B cell (primary cell): Measurements from ENCODE around the gene NELL1. TPM values are rescaled to one million over a fixed set of nuclear protein-coding genes. Genes with fewer than 3 reads are reported as not detected.

Experiments
- ATAC-seq: fragments of 200-7000 bp; cut with Tn5 transposase; one replicate; pipeline ENCODE4 v1.10.0; 2021; ENCODE audit warnings: low read depth, mild to moderate bottlenecking, moderate number of reproducible peaks, moderate library complexity
- CTCF ChIA-PET: fragments of 350-600 bp; sonication (Branson Sonifier 250); formaldehyde crosslinking; loops from one replicate; lab custom pipeline; 2021; ENCODE audit warnings: antibody characterized with exemption, inconsistent platforms; lab: Charles Lee
- POLR2A ChIA-PET: fragments of 350-600 bp; sonication (Branson Sonifier 250); formaldehyde crosslinking; loops from one replicate; lab custom pipeline; 2021; ENCODE audit warnings: antibody characterized with exemption; lab: Charles Lee
- DNase-seq: peaks from one replicate; pipeline ENCODE4 v3.0.0; 2013
- H2AFZ ChIP-seq: 2 replicates; pipeline ENCODE4 v1.6.1; 2012; ENCODE audit warnings: mild to moderate bottlenecking, low read depth, low read length; ENCODE audit not compliant: insufficient read depth, poor library complexity, severe bottlenecking
- H3K27ac ChIP-seq, 2 donors: 1 replicate in 1 of 2; 2 replicates in 1 of 2; pipeline ENCODE4 v1.5.1; 2012 to 2013; ENCODE audit warnings: low read length in 2 of 2, mild to moderate bottlenecking in 2 of 2, moderate library complexity in 1 of 2
- H3K27me3 ChIP-seq, 4 experiments: fragments of 200-600 bp in 1 of 4; sonication (generic) in 1 of 4; replicated peaks in 1 of 4; 1 replicate in 2 of 4; 2 replicates in 2 of 4; pipeline versions ENCODE4 v1.6.1 to v1.7.0; 2013 to 2016; ENCODE audit warnings: low read length in 3 of 4, mild to moderate bottlenecking in 2 of 4, mixed read lengths in 1 of 4, moderate library complexity in 1 of 4; ENCODE audit not compliant: insufficient read depth in 4 of 4, control insufficient read depth in 3 of 4; ENCODE audit errors: control extremely low read depth in 1 of 4
- H3K36me3 ChIP-seq, 2 experiments: replicated peaks in 1 of 2; 1 replicate in 1 of 2; 2 replicates in 1 of 2; pipeline versions ENCODE4 v1.6.1 to v1.7.1; 2013; ENCODE audit warnings: low read length in 1 of 2; ENCODE audit not compliant: insufficient read depth in 2 of 2, control insufficient read depth in 1 of 2; ENCODE audit errors: control extremely low read depth in 1 of 2, extremely low read depth in 1 of 2
- H3K4me1 ChIP-seq, 2 donors: fragments of 200-600 bp in 1 of 2; sonication (generic) in 1 of 2; 1 replicate in 1 of 2; 2 replicates in 1 of 2; pipeline versions ENCODE4 v1.5.1 to v1.6.1; 2013 to 2017; ENCODE audit warnings: low read length in 2 of 2; ENCODE audit not compliant: control insufficient read depth in 2 of 2, insufficient read depth in 2 of 2
- H3K4me2 ChIP-seq: replicated peaks from 2 replicates; pipeline ENCODE3; 2012; ENCODE audit warnings: mild to moderate bottlenecking, low read depth, low read length; ENCODE audit not compliant: poor library complexity, severe bottlenecking
- H3K4me3 ChIP-seq, 5 experiments: fragments of 200-600 bp in 1 of 5; sonication (generic) in 1 of 5; 1 replicate in 3 of 5; 2 replicates in 2 of 5; pipeline versions ENCODE4 v1.5.1 to v1.7.0; 2011 to 2016; ENCODE audit warnings: low read length in 4 of 5, mild to moderate bottlenecking in 4 of 5, low read depth in 2 of 5, control low read depth in 1 of 5, moderate library complexity in 1 of 5; ENCODE audit not compliant: insufficient read depth in 1 of 5; ENCODE audit errors: control extremely low read depth in 1 of 5, extremely low read depth in 1 of 5
- H3K79me2 ChIP-seq: fragments of 200-600 bp; sonication (generic); one replicate; pipeline ENCODE4 v1.6.0; 2016; ENCODE audit warnings: low read length; ENCODE audit not compliant: control insufficient read depth, insufficient read depth
- H3K9ac ChIP-seq: fragments of 200-600 bp; sonication (generic); 2 replicates; pipeline ENCODE4 v1.6.1; 2017; ENCODE audit warnings: mild to moderate bottlenecking, low read length, moderate library complexity
- H3K9me3 ChIP-seq, 3 donors: one replicate each; pipeline versions ENCODE4 v1.6.1 to v1.7.1; 2013; ENCODE audit warnings: low read length in 2 of 3; ENCODE audit not compliant: control insufficient read depth in 2 of 3, insufficient read depth in 1 of 3; ENCODE audit errors: control extremely low read depth in 1 of 3
- H4K20me1 ChIP-seq: 2 replicates; pipeline ENCODE4 v1.6.0; 2012; ENCODE audit warnings: mild to moderate bottlenecking, low read length; ENCODE audit not compliant: insufficient read depth, control insufficient read depth, poor library complexity, severe bottlenecking
- H3K27ac Mint-ChIP-seq: one replicate; pipeline ENCODE4 v1.8.0; 2021; ENCODE audit warnings: mixed read lengths
- H3K27me3 Mint-ChIP-seq: one replicate; pipeline ENCODE4 v1.8.0; 2021; ENCODE audit warnings: mixed read lengths
- H3K4me1 Mint-ChIP-seq: one replicate; pipeline ENCODE4 v1.8.0; 2021; ENCODE audit warnings: mixed read lengths
- H3K4me3 Mint-ChIP-seq: one replicate; pipeline ENCODE4 v1.8.0; 2021; ENCODE audit warnings: mixed read lengths
- H3K9me3 Mint-ChIP-seq: one replicate; pipeline ENCODE4 v1.8.0; 2022; ENCODE audit warnings: mixed read lengths; ENCODE audit not compliant: insufficient read depth
- CTCF ChIP-seq: fragments of 200-600 bp; IDR thresholded peaks from one replicate; pipeline ENCODE4 v1.8.0; 2022; ENCODE audit warnings: antibody characterized with exemption, mild to moderate bottlenecking
- EZH2 ChIP-seq: IDR thresholded peaks from 2 replicates; pipeline ENCODE4 v1.6.1; 2012; ENCODE audit warnings: borderline replicate concordance, low read depth, mild to moderate bottlenecking, moderate library complexity, low read length; ENCODE audit not compliant: insufficient read depth, poor library complexity, severe bottlenecking
- WGBS: methylation state at CpG from one replicate; pipeline ENCODE4 v1.1.5; 2013; ENCODE audit warnings: missing lambda C conversion rate; ENCODE audit not compliant: insufficient coverage; 5-methylcytosine and 5-hydroxymethylcytosine counted together
- intact Hi-C: fragments of 100-400 bp; cut with micrococcal nuclease; formaldehyde crosslinking; loops from one replicate; pipeline ENCODE4 v1.10.0; 2022
- polyA plus RNA-seq: library from polyadenylated mRNA; depleted of rRNA; stranded (reverse); fragments of >200 nt; gene quantifications from 2 replicates; pipeline ENCODE4 v1.2.3, GENCODE V29; 2012
- total RNA-seq, 2 donors: library from RNA; stranded (reverse); fragments of 120-200 nt in 1 of 2; gene quantifications; 1 replicate in 1 of 2; 2 replicates in 1 of 2; pipeline versions ENCODE4 v1.2.3 to v1.2.4, GENCODE V29; 2013 to 2022

NELL1 gene
- total and polyA plus RNA-seq, 2 donors (not counting 1 experiment from before 2014, with no cell fraction given) = not detected

DNA sequence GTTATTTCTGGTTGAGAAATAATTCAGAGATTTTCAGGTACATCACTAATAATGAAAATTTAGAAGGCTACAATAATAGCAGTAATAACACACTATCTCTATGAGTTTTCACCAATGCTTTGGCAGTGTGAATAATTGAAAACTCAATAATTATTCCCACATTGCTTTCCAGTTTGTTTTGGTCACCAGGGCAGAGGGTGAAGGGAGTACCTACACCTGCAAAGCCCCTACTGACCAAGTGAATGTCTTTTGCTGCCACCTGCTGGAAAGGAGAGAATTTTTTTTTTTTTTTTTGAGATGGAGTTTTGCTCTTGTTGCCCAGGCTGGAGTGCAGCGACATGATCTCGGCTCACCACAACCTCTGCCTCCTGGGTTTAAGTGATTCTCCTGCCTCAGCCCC lies 3.2 kb downstream of the NELL1 start:
- Mint-ChIP-seq H3K4me3 (no peak overlapping the region), H3K27ac (no peak overlapping the region), H3K27me3 (peaks cover 65% of the 10 kb centered on the region), H3K9me3 (no peaks in the 10 kb centered on the region), H3K4me1 (peaks cover 13% of the 10 kb centered on the region)
- intact Hi-C loops = no loop called here
- no peak overlapping the region for H3K4me3 ChIP-seq
- no peaks in the 10 kb centered on the region for H4K20me1 ChIP-seq
- DNase-seq = no peak
- no peak overlapping the region for H3K4me2 ChIP-seq
- H3K36me3 ChIP-seq = no peaks in the 10 kb centered on the region
- ATAC-seq = no peak
- CTCF ChIA-PET = interaction anchor here (0.8 to 1.4 kb wide), 4 partner anchors 13 to 547 kb away, joined by 3 to 4 read pairs (median 4); no protein-coding TSS in a partner anchor
- no peak overlapping the region for H3K9ac ChIP-seq
- no CpG with 5 or more reads among the region's 2 CpGs for WGBS
- TF ChIP-seq CTCF = no peak
- TF ChIP-seq EZH2 = no peak
- POLR2A ChIA-PET = no interaction called here
- no peaks in the 10 kb centered on the region for H3K9me3 ChIP-seq
- no peak overlapping the region for H3K27ac ChIP-seq
- peaks cover 6 to 11% of the 10 kb centered on the region in 2 donors for H3K4me1 ChIP-seq
- H3K27me3 ChIP-seq = peaks cover 0 to 48% (median 17%) of the 10 kb centered on the region in 4 experiments
- no peak overlapping the region for H2AFZ ChIP-seq
- no peaks in the 10 kb centered on the region for H3K79me2 ChIP-seq

GRCh38 chr11:20676658-20677057 lies 7.3 kb downstream of the NELL1 start:
- DNase-seq = no peak

More at GRCh38 chr11:20676658-20677057, 7.3 kb downstream of the NELL1 start:
- no peak overlapping the region for H3K4me3 ChIP-seq
- peaks cover 43% of the 10 kb centered on the region for H3K27me3 Mint-ChIP-seq
- no peaks in the 10 kb centered on the region for H3K79me2 ChIP-seq
- no peak overlapping the region for H2AFZ ChIP-seq
- intact Hi-C loops = no loop called here
- no peak overlapping the region for H3K27ac ChIP-seq
- no peak for ATAC-seq
- no peak for TF ChIP-seq CTCF
- TF ChIP-seq EZH2 = no peak
- no peak overlapping the region for H3K4me2 ChIP-seq
- H3K4me3 Mint-ChIP-seq = no peak overlapping the region
- peaks cover 0 to 11% (median 4%) of the 10 kb centered on the region in 4 experiments for H3K27me3 ChIP-seq
- no CpG with 5 or more reads among the region's 2 CpGs for WGBS
- H3K36me3 ChIP-seq = no peaks in the 10 kb centered on the region
- H3K9ac ChIP-seq = no peak overlapping the region
- no peaks in the 10 kb centered on the region for H4K20me1 ChIP-seq
- POLR2A ChIA-PET = no interaction called here
- H3K9me3 Mint-ChIP-seq = no peaks in the 10 kb centered on the region
- no peaks in the 10 kb centered on the region for H3K4me1 Mint-ChIP-seq
- no peak overlapping the region for H3K27ac Mint-ChIP-seq
- no peaks in the 10 kb centered on the region for H3K4me1 ChIP-seq
- CTCF ChIA-PET = no interaction called here
- no peaks in the 10 kb centered on the region for H3K9me3 ChIP-seq
